Measurements from ENCODE around the gene CMTM5.

- no peak for TF ChIP-seq CTCF (IDR thresholded peaks at IDR 0.05)
- no peak for TF ChIP-seq POLR2A (IDR thresholded peaks at IDR 0.05)
- TF ChIP-seq EP300 (IDR thresholded peaks at IDR 0.05) = no peak
- no peak for TF ChIP-seq POLR2AphosphoS5 (IDR thresholded peaks at IDR 0.05)
Measured at GRCh38 chr14:23353433-23353780, 23.4 kb upstream of the CMTM5 start.
